CD4-positive, alpha-beta T cell treated with Interferon alpha-2 for 1 hour (primary cell): ENCODE data around the gene METTL17.
A peak's percentile ranks its signal among the peaks of the same experiment; 100 is the strongest.
"Not testable (repeated sequence)": the region's sequence is repeated elsewhere in the genome, so short reads cannot be mapped to it uniquely, and the experiment has no call there.

Source experiments
- DNase-seq, 2 donors: peaks; one replicate each; pipeline ENCODE4 v3.0.0-alpha.2; 2020 to 2022

METTL17 gene

GRCh38 chr14:21025371-21026273 lies 35.8 kb downstream of the METTL17 start:
- no peak for DNase-seq

GRCh38 chr14:21026274-21026987 lies 36.7 kb downstream of the METTL17 start:
- no peak for DNase-seq

DNA sequence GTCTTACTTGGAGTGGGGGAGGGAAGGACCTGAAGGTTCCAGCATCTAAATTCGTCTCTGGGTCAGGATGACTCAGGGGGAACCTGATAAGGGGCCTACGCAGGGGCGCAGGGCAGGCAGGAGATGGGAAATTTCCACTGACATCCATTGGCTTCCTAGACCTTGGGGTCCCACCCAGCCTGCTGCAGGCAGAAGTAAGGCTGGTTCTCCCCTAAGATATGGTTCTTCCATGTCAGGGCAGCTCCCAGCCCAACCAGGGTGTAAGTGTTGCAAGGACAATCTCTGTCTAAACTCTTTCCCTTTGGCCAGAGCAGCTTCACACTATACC lies 37.2 kb downstream of the METTL17 start:
- DNase-seq = no peak

DNA sequence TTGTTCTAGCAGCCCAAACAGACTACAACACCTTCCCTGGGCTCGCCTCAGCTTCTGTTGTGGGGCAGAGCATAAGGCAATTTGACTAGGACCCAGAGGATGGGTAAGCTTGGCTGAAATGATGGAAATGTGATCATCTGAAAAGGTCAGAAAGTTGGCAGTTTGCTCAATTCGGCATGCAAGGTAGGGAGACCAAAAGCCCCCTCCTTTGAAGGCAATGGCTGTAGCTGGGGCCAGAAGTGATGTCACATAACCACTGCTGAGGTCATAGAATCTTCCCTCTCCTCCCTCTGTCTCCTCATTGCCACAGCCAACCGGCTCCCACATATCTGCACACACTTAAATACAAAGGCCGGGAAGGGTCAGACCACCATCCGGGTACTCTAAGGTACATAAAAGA lies 40.1 kb downstream of the METTL17 start, which contains the start of gene TPPP2:
Gene TPPP2 (plus strand): TSS at position 301 of the 400 bp plus-strand sequence. CDS start 365 bp downstream, outside the sequence.
- DNase-seq = no peak

GRCh38 chr14:21030531-21030930 lies 40.8 kb downstream of the METTL17 start:
- no peak for DNase-seq

DNA sequence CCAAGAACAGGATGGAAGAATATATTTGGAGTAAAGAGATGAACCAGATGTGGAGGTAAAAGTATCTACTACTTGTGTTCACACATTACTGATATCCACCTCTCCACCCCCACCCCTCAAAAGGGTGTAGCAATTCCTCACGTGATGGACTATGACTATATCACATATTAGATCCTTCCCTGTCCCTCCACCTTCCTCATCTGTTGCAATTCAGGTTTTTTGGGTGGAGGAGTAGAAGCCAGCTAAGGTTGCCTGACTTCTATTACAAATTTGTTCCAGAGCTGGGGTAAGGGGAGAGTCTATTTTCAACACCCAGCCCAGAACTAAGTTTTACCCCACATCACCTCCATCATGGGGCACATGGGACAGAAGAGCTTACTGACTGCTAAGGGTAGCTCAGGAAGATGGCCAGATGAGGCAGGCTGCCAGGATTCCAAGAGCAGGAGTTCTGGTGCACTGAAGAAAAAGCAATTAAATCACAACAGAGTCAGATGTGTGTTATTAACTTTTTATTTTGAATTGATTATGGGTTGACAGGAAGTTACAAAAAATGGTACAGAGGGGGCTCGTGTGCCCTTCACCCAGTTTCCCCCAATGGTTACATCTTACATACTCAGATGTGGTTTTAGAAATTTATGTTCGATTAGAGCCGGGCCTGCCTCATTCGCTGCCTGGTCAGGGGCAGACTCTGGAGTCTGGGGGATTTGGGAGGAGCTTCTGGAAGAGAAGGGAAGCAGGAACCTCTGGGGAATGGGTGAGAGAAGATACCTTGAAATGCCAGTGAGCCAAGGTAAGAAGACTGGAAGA lies 42.7 kb downstream of the METTL17 start:
- no peak for DNase-seq

DNA sequence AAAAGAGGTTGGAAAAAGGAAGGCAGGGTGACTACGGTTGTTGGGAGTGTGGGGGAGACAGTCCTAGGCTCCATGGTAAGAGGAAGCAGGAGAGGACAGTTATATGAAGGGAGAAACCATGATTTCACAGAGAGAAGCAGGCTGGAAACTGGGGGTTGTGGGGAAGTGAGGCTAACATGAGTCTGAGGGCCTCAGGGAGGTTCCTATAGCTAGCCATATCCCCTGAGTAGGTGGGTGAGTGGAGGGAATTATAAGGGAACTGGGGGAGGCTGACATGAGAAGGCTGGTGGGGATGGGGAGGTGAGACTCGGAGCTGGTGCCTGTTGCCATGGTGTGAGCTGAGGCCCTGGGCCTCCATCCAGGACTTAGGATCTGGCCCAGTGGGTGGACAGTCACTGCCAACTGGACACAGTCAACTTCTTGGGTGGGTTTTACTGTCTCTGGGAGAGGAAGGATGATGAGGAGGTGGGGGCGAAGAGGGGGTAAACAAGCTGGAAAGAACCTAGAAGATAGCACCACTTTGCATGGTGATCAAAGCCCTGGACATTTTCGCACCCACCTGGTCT lies 43.4 kb downstream of the METTL17 start:
- no peak for DNase-seq

- no peak for DNase-seq
Observed at GRCh38 chr14:21034707-21035106, 44.9 kb downstream of the METTL17 start, which contains the start of gene RNASE13. Gene RNASE13, minus strand, starts transcription at chr14:21034807. Its CDS starts 519 bp downstream, at chr14:21034288.

GRCh38 chr14:21036751-21037150 lies 47.0 kb downstream of the METTL17 start:
- no peak for DNase-seq

- DNase-seq = no peak
Observed at GRCh38 chr14:21037156-21037555, 47.4 kb downstream of the METTL17 start.

DNA sequence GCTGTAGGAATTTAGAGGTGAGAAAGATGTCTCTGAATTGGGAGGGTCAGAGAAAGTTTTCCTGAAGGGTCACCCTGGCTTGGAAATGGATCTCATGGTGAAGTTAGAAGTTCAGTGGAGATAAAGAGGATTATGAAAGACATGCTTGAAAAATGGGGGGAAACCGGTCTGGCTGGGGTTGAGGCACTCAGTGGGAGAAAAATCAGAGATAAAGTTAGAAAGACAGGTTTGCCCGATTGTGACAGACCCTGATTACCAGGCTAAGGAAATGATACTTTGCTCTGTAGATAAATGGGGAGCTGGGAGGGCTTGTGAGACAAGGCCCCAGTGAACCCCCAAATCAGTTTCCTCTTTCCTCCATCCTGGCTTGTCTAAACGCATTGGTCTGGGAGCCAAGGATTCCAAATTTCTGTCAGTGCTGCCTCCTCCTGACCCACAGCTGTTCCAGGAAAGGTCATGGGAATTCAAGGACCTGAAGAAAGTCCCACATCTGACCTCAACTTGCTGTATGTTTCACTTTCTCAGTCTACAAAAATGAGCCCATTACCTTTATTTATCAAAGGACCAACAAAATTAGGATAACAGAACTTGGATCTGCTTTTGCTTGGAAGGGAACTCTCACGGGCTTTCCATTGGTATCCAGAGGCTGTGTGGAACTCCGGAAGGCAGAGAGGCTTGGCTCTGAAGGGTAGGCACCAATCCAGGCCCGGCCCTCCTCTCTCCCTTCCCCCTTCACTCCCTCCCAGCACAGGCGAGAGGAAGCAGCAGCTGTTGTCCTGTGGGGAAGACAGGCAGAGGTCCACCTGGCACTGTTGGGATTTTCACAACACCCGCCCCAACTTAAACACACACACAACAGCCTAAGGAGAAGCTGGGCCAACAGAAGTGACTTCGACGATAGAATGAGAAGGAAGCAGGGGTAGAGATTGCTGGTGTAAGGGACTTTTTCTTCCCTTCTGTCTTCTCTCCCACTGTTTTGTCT lies 49.0 kb downstream of the METTL17 start:
- DNase-seq = no peak

DNA sequence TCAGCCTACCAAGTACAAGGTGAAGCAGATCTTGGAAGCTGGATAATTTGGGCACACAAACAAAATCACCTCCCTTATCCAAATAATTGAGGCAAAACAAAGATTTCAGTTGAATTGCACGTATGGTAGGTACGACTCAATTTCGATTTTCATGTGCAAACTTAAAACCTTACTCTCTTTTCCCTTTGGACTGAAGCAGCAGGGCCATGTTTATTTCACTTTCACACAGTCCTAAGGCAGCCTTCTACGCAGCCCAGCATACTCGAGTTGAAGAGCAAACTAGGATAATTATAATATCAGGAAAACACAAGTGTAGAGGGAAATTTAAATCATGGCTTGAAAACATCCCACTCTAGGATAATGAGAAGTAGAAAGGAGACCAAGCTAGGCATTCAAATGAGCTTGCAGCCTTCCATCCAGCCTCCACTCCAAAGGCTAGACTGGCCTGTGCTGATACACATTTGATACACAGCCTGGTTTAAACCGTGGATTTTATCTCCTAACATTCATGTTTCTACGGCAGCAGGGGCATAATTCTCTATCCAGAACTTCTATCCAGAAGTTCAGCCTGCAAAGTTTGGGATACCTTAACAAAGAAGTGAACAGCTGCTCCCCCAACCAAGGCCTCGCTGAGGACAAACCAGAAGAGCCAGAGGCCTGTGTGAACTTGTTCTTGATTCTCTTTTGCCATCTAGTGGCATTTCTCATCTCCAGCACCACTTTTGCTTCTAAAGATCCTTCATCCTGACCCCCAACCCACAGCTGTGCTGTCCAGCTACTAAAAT lies 50.0 kb downstream of the METTL17 start:
- DNase-seq = peak in 1 of 2 donors; percentile 64

DNA sequence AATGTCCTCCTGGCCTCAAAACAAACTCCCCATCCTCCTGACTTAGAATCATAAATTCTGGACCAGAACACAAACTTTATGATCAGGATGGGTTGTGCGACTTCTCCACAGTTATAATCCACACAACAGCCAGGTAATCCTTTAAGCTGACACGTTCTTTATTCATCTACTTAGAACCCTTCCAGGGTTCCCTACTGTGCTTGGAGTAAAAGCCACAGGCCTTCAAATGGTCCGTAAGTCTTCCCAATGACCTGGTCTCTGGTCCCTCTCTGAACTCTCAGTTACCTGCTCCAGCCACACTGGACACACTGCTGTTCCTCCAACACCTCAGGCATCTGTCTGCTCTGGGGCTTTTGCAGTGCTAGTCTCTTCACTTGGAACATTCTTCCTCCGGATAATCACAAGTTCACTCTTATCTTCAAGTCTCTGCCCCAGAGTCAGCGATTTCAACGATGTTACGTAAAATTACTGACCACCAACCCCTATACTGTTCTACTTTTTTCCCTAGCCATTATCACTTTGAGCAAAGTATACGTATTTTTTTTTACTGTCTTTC lies 50.7 kb downstream of the METTL17 start:
- no peak for DNase-seq

- DNase-seq = not testable (repeated sequence)
Observed at GRCh38 chr14:21040941-21041340, 51.2 kb downstream of the METTL17 start.

- no peak for DNase-seq
Observed at GRCh38 chr14:21041676-21042433, 52.1 kb downstream of the METTL17 start, which contains the start of gene RNASE7. Gene RNASE7, plus strand, starts transcription at chr14:21042362. Its CDS starts 631 bp downstream, at chr14:21042993.

DNA sequence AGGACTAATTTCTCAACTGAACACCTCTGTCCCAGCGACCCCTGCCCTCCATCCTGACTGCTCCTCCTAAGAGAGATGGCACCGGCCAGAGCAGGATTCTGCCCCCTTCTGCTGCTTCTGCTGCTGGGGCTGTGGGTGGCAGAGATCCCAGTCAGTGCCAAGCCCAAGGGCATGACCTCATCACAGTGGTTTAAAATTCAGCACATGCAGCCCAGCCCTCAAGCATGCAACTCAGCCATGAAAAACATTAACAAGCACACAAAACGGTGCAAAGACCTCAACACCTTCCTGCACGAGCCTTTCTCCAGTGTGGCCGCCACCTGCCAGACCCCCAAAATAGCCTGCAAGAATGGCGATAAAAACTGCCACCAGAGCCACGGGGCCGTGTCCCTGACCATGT lies 53.1 kb downstream of the METTL17 start:
- DNase-seq = no peak

- DNase-seq = no peak
Observed at GRCh38 chr14:21043387-21043973, 53.7 kb downstream of the METTL17 start.

DNA sequence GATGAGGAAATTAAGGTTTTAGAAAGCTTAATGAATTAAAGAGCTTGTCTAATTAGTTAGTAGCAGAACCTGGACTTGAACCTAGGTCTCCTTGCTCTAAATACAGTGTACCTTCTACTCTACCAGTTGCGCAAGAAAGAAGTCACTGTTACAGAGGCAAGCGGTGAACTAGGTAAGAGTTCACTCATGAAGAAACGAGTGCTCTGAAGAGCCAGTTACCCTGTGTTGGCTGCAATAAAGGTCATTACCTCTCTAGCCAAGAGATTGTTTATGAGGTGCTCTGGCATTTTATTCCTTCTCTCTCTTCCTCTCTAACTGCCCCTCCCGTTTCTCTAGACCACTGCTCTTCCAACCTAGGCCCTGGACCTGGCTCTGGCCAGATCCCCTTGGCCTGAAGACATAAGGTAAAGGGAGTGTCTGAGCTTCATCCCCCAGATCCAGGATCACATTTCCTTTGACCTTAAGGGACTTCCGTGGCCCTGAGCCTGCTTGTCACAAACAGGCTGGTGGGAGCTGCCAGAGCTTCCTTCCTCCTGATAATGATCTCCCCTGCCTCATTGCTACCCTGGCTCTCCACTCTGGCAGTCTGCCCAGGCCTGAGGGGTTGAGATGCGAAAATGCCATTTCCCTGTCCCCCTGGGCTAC lies 54.3 kb downstream of the METTL17 start:
- peak in 1 of 2 donors; percentile 32 for DNase-seq
